GM12865 (cell line): ENCODE measurements around the gene THAP3.

Experiments used
- DNase-seq: peaks from one replicate; pipeline ENCODE4 v3.0.0; 2010; ENCODE audit warnings: low read depth
- H3K4me3 ChIP-seq: 2 replicates; pipeline ENCODE4 v1.5.1; 2011; ENCODE audit warnings: mild to moderate bottlenecking, low read depth, low read length, control low read depth
- CTCF ChIP-seq: IDR thresholded peaks from 2 replicates; pipeline ENCODE4 v1.5.1; 2011; ENCODE audit warnings: low read length, control low read depth, low read depth, inconsistent platforms; ENCODE audit not compliant: insufficient read depth; ENCODE audit errors: missing control alignments

Gene THAP3

GRCh38 chr1:6591644-6592043 is 33.0 kb upstream of the THAP3 start:
- DNase-seq, result no peak
- TF ChIP-seq CTCF, result no peak
- no peak overlapping the region for H3K4me3 ChIP-seq

GRCh38 chr1:6592441-6592840 is 32.2 kb upstream of the THAP3 start:
- TF ChIP-seq CTCF, result no peak
- DNase-seq, result no peak
- no peak overlapping the region for H3K4me3 ChIP-seq

GRCh38 chr1:6592865-6593593 is 31.6 kb upstream of the THAP3 start:
- no peak overlapping the region for H3K4me3 ChIP-seq
- TF ChIP-seq CTCF, result no peak
- no peak for DNase-seq

- no peak overlapping the region for H3K4me3 ChIP-seq
- no peak for DNase-seq
- no peak for TF ChIP-seq CTCF
These were observed 30.9 kb upstream of the THAP3 start for GRCh38 chr1:6593810-6594209.

GRCh38 chr1:6594977-6595740 is 29.5 kb upstream of the THAP3 start:
- no peak for DNase-seq
- TF ChIP-seq CTCF, result no peak
- no peak overlapping the region for H3K4me3 ChIP-seq

GRCh38 chr1:6596351-6596750 is 28.3 kb upstream of the THAP3 start:
- no peak for DNase-seq
- H3K4me3 ChIP-seq, result no peak overlapping the region
- TF ChIP-seq CTCF, result no peak
